Measurements from ENCODE around the gene MROH2A. TPM values are rescaled to one million over a fixed set of nuclear protein-coding genes. Genes with fewer than 3 reads are reported as not detected.

Gene MROH2A
- polyA plus RNA-seq, 3 donors: not detected

DNA sequence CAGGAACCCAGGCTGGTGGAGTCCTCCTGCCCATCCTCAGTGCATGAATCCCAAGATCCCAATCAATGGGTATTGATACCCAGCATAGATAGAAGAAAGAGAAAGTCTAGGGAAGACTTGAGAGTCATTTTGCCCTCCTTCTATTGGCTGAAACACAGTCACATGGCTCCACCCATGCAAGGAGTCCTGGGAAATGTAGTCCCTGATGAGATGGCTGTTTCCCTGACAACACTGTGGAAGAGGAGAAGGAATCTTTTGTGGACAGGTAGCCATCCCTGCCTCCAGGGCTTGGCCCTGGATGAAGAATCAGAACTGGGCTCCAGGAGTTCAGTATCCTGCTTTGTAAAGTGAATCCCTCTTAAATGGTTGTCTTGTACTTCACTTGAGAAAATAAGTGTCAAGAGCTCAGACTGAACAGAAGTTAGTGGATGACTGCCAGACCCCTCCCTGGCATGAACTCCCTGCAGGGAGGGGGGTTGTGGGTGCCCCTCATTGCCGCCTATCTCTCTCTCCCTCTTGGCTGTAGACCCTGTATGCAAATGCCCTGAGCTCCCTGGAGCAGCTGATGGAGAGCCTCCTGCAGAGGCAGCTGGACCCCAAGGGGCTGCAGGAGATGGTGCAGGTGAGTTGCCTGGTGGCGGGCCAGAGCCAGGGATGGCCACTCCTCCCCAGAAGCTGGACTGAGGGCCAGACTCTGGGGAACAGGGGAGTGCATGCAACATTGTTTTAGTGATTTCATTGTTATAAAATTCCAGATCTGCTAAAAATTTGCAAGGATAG lies 36.1 kb downstream of the MROH2A start:
- intact Hi-C loops (cut with micrococcal nuclease): no loop called here
- H3K36me3 Mint-ChIP-seq: no peaks in the 10 kb centered on the region

DNA sequence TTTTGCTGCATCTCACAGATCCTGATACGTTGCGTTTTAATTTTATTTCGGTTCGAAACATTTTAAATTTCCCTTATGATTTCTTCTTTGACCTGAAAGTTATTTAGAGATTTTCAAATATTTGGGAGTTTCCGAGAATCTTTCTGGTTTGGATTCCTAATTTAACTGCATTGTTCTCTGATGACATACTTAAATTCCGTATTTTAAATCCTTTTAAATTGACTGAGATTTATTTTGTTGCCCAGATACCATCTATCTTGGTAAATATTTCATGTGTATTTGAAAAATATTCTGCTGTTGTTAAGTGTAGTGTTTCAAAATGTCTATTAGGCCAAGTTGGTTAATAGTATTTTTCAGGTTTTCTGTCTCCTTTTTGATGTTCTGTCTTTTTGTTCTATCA lies 37.7 kb downstream of the MROH2A start:
- DNase-seq: no peak
- peaks cover 2 to 9% (median 7%) of the 10 kb centered on the region in 3 donors for H3K27me3 Mint-ChIP-seq (ENCODE audit: low read depth in 3 of 3)
- H3K27ac Mint-ChIP-seq: peak overlapping the region in 1 of 7 donors; percentile 52
- H3K4me1 ChIP-seq (ENCODE audit: control insufficient read depth in 1 of 2, insufficient read depth in 2 of 2, low read length in 2 of 2): no peaks in the 10 kb centered on the region
- H3K4me1 Mint-ChIP-seq: no peaks in the 10 kb centered on the region
- no peaks in the 10 kb centered on the region for H4K20me1 ChIP-seq (ENCODE audit: insufficient read depth, low read length)
- no peak overlapping the region for H3K27ac ChIP-seq (ENCODE audit: low read depth in 1 of 2, low read length in 2 of 2)
- H3K9me3 Mint-ChIP-seq: peaks cover 0 to 5% (median 0%) of the 10 kb centered on the region in 7 donors
- intact Hi-C loops (cut with micrococcal nuclease): no loop called here
- H3K9ac ChIP-seq (ENCODE audit: insufficient read depth, low read length, poor library complexity, severe bottlenecking): no peak overlapping the region
- no peaks in the 10 kb centered on the region for H3K9me3 ChIP-seq (replicated peaks in 1 of 2; ENCODE audit: control insufficient read depth in 1 of 2, insufficient read depth in 1 of 2, low read length in 2 of 2)
- no peaks in the 10 kb centered on the region for H3K79me2 ChIP-seq (ENCODE audit: insufficient read depth, low read length)
- no peaks in the 10 kb centered on the region for H3K27me3 ChIP-seq (ENCODE audit: control insufficient read depth in 2 of 2, insufficient read depth in 2 of 2, low read length in 2 of 2)
- no peak overlapping the region for H2AFZ ChIP-seq (ENCODE audit: insufficient read depth, low read depth, low read length, poor library complexity, severe bottlenecking)
- no CpG with 5 or more reads among the region's 6 CpGs for WGBS (ENCODE audit: insufficient coverage)
- H3K36me3 Mint-ChIP-seq: no peaks in the 10 kb centered on the region
- TF ChIP-seq, protein P1, sequence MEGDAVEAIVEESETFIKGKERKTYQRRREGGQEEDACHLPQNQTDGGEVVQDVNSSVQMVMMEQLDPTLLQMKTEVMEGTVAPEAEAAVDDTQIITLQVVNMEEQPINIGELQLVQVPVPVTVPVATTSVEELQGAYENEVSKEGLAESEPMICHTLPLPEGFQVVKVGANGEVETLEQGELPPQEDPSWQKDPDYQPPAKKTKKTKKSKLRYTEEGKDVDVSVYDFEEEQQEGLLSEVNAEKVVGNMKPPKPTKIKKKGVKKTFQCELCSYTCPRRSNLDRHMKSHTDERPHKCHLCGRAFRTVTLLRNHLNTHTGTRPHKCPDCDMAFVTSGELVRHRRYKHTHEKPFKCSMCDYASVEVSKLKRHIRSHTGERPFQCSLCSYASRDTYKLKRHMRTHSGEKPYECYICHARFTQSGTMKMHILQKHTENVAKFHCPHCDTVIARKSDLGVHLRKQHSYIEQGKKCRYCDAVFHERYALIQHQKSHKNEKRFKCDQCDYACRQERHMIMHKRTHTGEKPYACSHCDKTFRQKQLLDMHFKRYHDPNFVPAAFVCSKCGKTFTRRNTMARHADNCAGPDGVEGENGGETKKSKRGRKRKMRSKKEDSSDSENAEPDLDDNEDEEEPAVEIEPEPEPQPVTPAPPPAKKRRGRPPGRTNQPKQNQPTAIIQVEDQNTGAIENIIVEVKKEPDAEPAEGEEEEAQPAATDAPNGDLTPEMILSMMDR (IDR thresholded peaks at IDR 0.05): no peak
- no peaks in the 10 kb centered on the region for H3K36me3 ChIP-seq (replicated peaks in 1 of 2; ENCODE audit: control insufficient read depth in 1 of 2, insufficient read depth in 2 of 2, low read length in 2 of 2)
- H3K4me2 ChIP-seq (replicated peaks; ENCODE audit: extremely low read depth, low read length, poor library complexity, severe bottlenecking): no peak overlapping the region
- no peak overlapping the region for H3K4me3 ChIP-seq (replicated peaks in 1 of 3; ENCODE audit: low read depth in 2 of 3, low read length in 3 of 3)
- H3K4me3 Mint-ChIP-seq: no peak overlapping the region

More for the DNA sequence above, 36.1 kb downstream of the MROH2A start:
- TF ChIP-seq, protein P1 (IDR thresholded peaks at IDR 0.05): no peak
- no peak overlapping the region for H3K27ac Mint-ChIP-seq
- peaks cover 0 to 6% (median 2%) of the 10 kb centered on the region in 7 donors for H3K9me3 Mint-ChIP-seq
- H3K4me3 ChIP-seq (replicated peaks in 1 of 3; ENCODE audit: low read depth in 2 of 3, low read length in 3 of 3): no peak overlapping the region
- no peak overlapping the region for H2AFZ ChIP-seq (ENCODE audit: insufficient read depth, low read depth, low read length, poor library complexity, severe bottlenecking)
- H3K27ac ChIP-seq (ENCODE audit: low read depth in 1 of 2, low read length in 2 of 2): no peak overlapping the region
- no peaks in the 10 kb centered on the region for H3K27me3 ChIP-seq (ENCODE audit: control insufficient read depth in 2 of 2, insufficient read depth in 2 of 2, low read length in 2 of 2)
- no peaks in the 10 kb centered on the region for H3K4me1 ChIP-seq (ENCODE audit: control insufficient read depth in 1 of 2, insufficient read depth in 2 of 2, low read length in 2 of 2)
- no peak for DNase-seq
- no peaks in the 10 kb centered on the region for H3K79me2 ChIP-seq (ENCODE audit: insufficient read depth, low read length)
- H3K4me2 ChIP-seq (replicated peaks; ENCODE audit: extremely low read depth, low read length, poor library complexity, severe bottlenecking): no peak overlapping the region
- peaks cover 2 to 8% (median 7%) of the 10 kb centered on the region in 3 donors for H3K27me3 Mint-ChIP-seq (ENCODE audit: low read depth in 3 of 3)
- WGBS (ENCODE audit: insufficient coverage): 91% methylated on average over 1 of the region's 2 CpGs
- no peak overlapping the region for H3K4me3 Mint-ChIP-seq
- H3K4me1 Mint-ChIP-seq: no peaks in the 10 kb centered on the region
- H3K9ac ChIP-seq (ENCODE audit: insufficient read depth, low read length, poor library complexity, severe bottlenecking): no peak overlapping the region
- no peaks in the 10 kb centered on the region for H3K9me3 ChIP-seq (replicated peaks in 1 of 2; ENCODE audit: control insufficient read depth in 1 of 2, insufficient read depth in 1 of 2, low read length in 2 of 2)
- H3K36me3 ChIP-seq (replicated peaks in 1 of 2; ENCODE audit: control insufficient read depth in 1 of 2, insufficient read depth in 2 of 2, low read length in 2 of 2): no peaks in the 10 kb centered on the region
- no peaks in the 10 kb centered on the region for H4K20me1 ChIP-seq (ENCODE audit: insufficient read depth, low read length)
